ENCODE measurements around the gene HHAT.

DNA sequence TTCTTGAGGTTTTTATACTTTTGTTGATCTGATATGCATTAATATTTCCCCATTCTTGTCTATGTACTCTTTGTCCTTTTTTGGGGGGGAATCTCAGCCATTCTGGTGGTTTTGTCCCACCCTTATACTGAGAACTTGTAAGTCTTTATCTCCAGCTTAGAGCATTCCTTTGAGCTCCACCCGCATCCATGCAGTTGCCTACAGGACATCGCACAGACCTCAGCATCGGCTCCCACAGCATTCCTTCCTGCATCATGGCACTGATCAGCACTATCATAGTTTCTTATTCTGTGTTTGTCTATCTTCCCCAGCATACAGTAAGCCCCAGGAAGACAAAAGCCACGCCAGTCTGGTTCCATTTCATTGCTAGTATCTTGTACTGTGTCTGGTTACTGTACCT, 33.0 kb downstream of the HHAT start:
- TF ChIP-seq EZH2phosphoT487 (IDR thresholded peaks at IDR 0.05; ENCODE audit: borderline replicate concordance, low read depth, low read length), result no peak
- TF ChIP-seq, protein P1, sequence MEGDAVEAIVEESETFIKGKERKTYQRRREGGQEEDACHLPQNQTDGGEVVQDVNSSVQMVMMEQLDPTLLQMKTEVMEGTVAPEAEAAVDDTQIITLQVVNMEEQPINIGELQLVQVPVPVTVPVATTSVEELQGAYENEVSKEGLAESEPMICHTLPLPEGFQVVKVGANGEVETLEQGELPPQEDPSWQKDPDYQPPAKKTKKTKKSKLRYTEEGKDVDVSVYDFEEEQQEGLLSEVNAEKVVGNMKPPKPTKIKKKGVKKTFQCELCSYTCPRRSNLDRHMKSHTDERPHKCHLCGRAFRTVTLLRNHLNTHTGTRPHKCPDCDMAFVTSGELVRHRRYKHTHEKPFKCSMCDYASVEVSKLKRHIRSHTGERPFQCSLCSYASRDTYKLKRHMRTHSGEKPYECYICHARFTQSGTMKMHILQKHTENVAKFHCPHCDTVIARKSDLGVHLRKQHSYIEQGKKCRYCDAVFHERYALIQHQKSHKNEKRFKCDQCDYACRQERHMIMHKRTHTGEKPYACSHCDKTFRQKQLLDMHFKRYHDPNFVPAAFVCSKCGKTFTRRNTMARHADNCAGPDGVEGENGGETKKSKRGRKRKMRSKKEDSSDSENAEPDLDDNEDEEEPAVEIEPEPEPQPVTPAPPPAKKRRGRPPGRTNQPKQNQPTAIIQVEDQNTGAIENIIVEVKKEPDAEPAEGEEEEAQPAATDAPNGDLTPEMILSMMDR (conservative IDR thresholded peaks at IDR 0.05; ENCODE audit: low read length), result no peak
